ENCODE data around the gene CNN2. TPM values are rescaled to one million over a fixed set of nuclear protein-coding genes. Genes with fewer than 3 reads are reported as not detected.

Gene CNN2
- total and polyA plus RNA-seq, 2 of the 13 experiments (the other 11 are each of a cell fraction or from before 2014, with no cell fraction given): 63.6 to 70.0 TPM

GRCh38 chr19:1068009-1069001 lies 41.9 kb downstream of the CNN2 start:
- no peaks in the 10 kb centered on the region for H3K27me3 ChIP-seq (ENCODE audit: control insufficient read depth in 1 of 2, insufficient read depth in 2 of 2, low read length in 2 of 2)
- H3K9ac ChIP-seq (ENCODE audit: insufficient read depth, low read depth, low read length): no peak overlapping the region
- H3K27ac ChIP-seq (ENCODE audit: extremely low read length, insufficient read depth, low read length): no peak overlapping the region
- BruUV-seq (replicated peaks): no TSS peak
- H3K4me2 ChIP-seq (ENCODE audit: low read depth, low read length): peak overlapping the region; percentile 86
- in situ Hi-C loops (cut with HindIII; ENCODE audit: extremely low pct_ligation_motif_present, low pct_unique_long_range_greater_than_20kb) (loop anchor here (5.0 kb wide), 1 partner anchor 34 kb away; the partner anchor contains the start of gene GPX4), intact Hi-C loops (cut with micrococcal nuclease; ENCODE audit: unreplicated experiment) (no loop called here)
- DNase-seq (ENCODE audit: low spot score): no peak
- no peak for FAIRE-seq
- no peak for ATAC-seq
- H3K36me3 ChIP-seq (replicated peaks in 1 of 2; ENCODE audit: control insufficient read depth in 1 of 2, insufficient read depth in 2 of 2, low read length in 2 of 2): no peaks in the 10 kb centered on the region
- ChIA-PET POLR2A (interaction anchor here (0.9 to 2.7 kb wide), 7 partner anchors 8 to 201 kb away, joined by 3 to 9 read pairs (median 5); partner anchors contain the start of genes CIRBP, CNN2 and RNU6-2), CTCF (ENCODE audit: low intra/inter-chr PET ratio, low total read pairs) (no interaction called here)
- H3K79me2 ChIP-seq (ENCODE audit: insufficient read depth, low read length): no peaks in the 10 kb centered on the region
- 74% methylated on average over 30 of the region's 45 CpGs for WGBS (ENCODE audit: low lambda C conversion rate)
- no peaks in the 10 kb centered on the region for H3K9me3 ChIP-seq (ENCODE audit: low read length)
- no peak overlapping the region for H2AFZ ChIP-seq (ENCODE audit: low read length)
- no peaks in the 10 kb centered on the region for H4K20me1 ChIP-seq (ENCODE audit: insufficient read depth, low read length)
- peak overlapping the region; percentile 71 to 78 (median 77); a peak in 4 of 6 replicates for H3K4me3 ChIP-seq (replicated peaks in 1 of 3; ENCODE audit: insufficient read depth in 1 of 3, low read depth in 2 of 3, low read length in 3 of 3)
- peaks cover 47% of the 10 kb centered on the region for H3K4me1 ChIP-seq (ENCODE audit: insufficient read depth, low read length)
- TF ChIP-seq ZNF788 (CRISPR knock-in tag; IDR thresholded peaks at IDR 0.05; ENCODE audit: borderline replicate concordance) (no peak), ZNF646 (CRISPR knock-in tag; IDR thresholded peaks at IDR 0.05) (no peak), ZFP90 (CRISPR knock-in tag; IDR thresholded peaks at IDR 0.05; ENCODE audit: borderline replicate concordance) (no peak), NR2F2 (IDR thresholded peaks at IDR 0.05; ENCODE audit: borderline replicate concordance, low read depth) (peak; percentile 60; the same call in 1 of the 2 replicates), ZSCAN30 (CRISPR knock-in tag; IDR thresholded peaks at IDR 0.05) (no peak), ZNF251 (CRISPR knock-in tag; IDR thresholded peaks at IDR 0.05) (no peak), MBD4 (IDR thresholded peaks at IDR 0.05; ENCODE audit: borderline replicate concordance, low read length) (no peak), SMARCE1 (IDR thresholded peaks at IDR 0.05; ENCODE audit: borderline replicate concordance) (no peak), NFYB (CRISPR knock-in tag; IDR thresholded peaks at IDR 0.05) (no peak), GFI1 (CRISPR knock-in tag; IDR thresholded peaks at IDR 0.05; ENCODE audit: borderline replicate concordance) (peak; percentile 95), ARHGAP35 (CRISPR knock-in tag; IDR thresholded peaks at IDR 0.05; ENCODE audit: borderline replicate concordance) (no peak), ZNF230 (CRISPR knock-in tag; IDR thresholded peaks at IDR 0.05) (no peak), GLI4 (CRISPR knock-in tag; IDR thresholded peaks at IDR 0.05; ENCODE audit: borderline replicate concordance) (no peak), POLR2AphosphoS5 (IDR thresholded peaks at IDR 0.05; ENCODE audit: low read depth, low read length) (no peak), NR2F6 (IDR thresholded peaks at IDR 0.05) (peak; percentile 92), NR2F6 (CRISPR knock-in tag; IDR thresholded peaks at IDR 0.05) (peak; percentile 95), MTF1 (CRISPR knock-in tag; IDR thresholded peaks at IDR 0.05) (no peak), ZNF619 (CRISPR knock-in tag; IDR thresholded peaks at IDR 0.05) (no peak)

All from HepG2 (cell line).